ENCODE measurements around the gene S100A5.

The S100A5 gene

GRCh38 chr1:153549741-153550397 is 9.1 kb upstream of the S100A5 start:
- in situ Hi-C loops (cut with MboI; ENCODE audit: low sequenced_read_pairs) = no loop called here

- in situ Hi-C loops (cut with MboI; ENCODE audit: low sequenced_read_pairs) = no loop called here
Observed at GRCh38 chr1:153548722-153549688, 8.3 kb upstream of the S100A5 start, which contains the start of gene S100A3. Gene S100A3 (minus strand): TSS chr1:153549258. CDS start chr1:153548485, 773 bp downstream.

GRCh38 chr1:153547560-153548551 is 7.1 kb upstream of the S100A5 start:
- in situ Hi-C loops (cut with MboI; ENCODE audit: low sequenced_read_pairs) = no loop called here

- in situ Hi-C loops (cut with MboI; ENCODE audit: low sequenced_read_pairs) = no loop called here
Observed at GRCh38 chr1:153546796-153547559, 6.2 kb upstream of the S100A5 start.

GRCh38 chr1:153546371-153546770 is 5.6 kb upstream of the S100A5 start:
- in situ Hi-C loops (cut with MboI; ENCODE audit: low sequenced_read_pairs) = no loop called here

- in situ Hi-C loops (cut with MboI; ENCODE audit: low sequenced_read_pairs) = no loop called here
Observed at GRCh38 chr1:153545067-153546055, 4.6 kb upstream of the S100A5 start, which contains the start of gene S100A4. Gene S100A4 (minus strand): TSS chr1:153545806. CDS start chr1:153544794, 1,012 bp downstream.

- in situ Hi-C loops (cut with MboI; ENCODE audit: low sequenced_read_pairs) = no loop called here
Observed at GRCh38 chr1:153544453-153545066, 3.8 kb upstream of the S100A5 start.

GRCh38 chr1:153543736-153544135 is 3.0 kb upstream of the S100A5 start:
- in situ Hi-C loops (cut with MboI; ENCODE audit: low sequenced_read_pairs) = no loop called here

- in situ Hi-C loops (cut with MboI; ENCODE audit: low sequenced_read_pairs) = no loop called here
Observed at GRCh38 chr1:153542956-153543711, 2.4 kb upstream of the S100A5 start.

GRCh38 chr1:153541641-153542590 is 1.2 kb upstream of the S100A5 start:
- in situ Hi-C loops (cut with MboI; ENCODE audit: low sequenced_read_pairs) = no loop called here

- in situ Hi-C loops (cut with MboI; ENCODE audit: low sequenced_read_pairs) = no loop called here
Observed at GRCh38 chr1:153539395-153540093, 1.2 kb downstream of the S100A5 start.

- in situ Hi-C loops (cut with MboI; ENCODE audit: low sequenced_read_pairs) = no loop called here
Observed at GRCh38 chr1:153538315-153538821, 2.4 kb downstream of the S100A5 start.

GRCh38 chr1:153537376-153537730 is 3.4 kb downstream of the S100A5 start:
- in situ Hi-C loops (cut with MboI; ENCODE audit: low sequenced_read_pairs) = no loop called here

- in situ Hi-C loops (cut with MboI; ENCODE audit: low sequenced_read_pairs) = no loop called here
Observed at GRCh38 chr1:153536671-153537375, 3.9 kb downstream of the S100A5 start.

Data from HL-60/S4 (cell line).